GM21447 (cell line): ENCODE results near the gene CADPS.

ENCODE experiments used
- ATAC-seq: cut with Tn5 transposase; IDR thresholded peaks from one replicate; pipeline ENCODE4 v1.9.1; 2021; ENCODE audit not compliant: unreplicated experiment

The CADPS gene

DNA sequence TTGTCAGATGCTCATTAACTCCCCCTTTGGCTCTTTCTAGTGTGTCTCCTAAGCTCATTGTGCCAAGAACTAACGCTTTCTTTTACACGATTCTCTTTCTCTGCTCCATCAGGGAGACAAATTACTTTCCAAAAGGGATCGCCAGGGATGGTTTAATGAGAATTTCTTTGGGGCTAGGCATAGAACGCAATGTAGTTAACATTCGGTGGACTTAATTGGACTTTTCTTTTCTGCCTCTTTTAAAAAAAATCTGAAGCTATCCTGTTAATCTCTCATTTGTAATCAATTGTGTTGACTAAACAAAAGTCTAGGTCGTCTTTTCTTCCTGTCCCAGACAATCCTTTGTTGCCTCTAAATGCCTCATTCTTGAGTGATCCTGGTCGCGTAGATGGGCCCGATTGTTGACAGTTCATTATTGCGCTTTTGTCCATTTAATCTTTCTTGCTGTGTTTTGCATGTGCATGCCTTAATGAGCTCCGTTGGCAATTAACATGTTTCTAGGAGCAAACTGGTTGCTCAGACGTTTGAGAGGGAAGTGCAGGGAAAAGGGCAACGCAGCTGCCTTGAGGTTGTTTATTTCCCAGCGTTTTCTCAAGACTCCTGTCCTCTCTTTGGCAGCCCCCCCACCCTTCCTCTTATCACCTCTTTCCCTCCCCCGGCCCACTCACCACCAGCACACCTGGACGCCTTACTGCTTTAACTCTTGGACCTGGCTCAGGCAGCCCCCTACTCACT is 509.7 kb downstream of the CADPS start:
- no peak for ATAC-seq

DNA sequence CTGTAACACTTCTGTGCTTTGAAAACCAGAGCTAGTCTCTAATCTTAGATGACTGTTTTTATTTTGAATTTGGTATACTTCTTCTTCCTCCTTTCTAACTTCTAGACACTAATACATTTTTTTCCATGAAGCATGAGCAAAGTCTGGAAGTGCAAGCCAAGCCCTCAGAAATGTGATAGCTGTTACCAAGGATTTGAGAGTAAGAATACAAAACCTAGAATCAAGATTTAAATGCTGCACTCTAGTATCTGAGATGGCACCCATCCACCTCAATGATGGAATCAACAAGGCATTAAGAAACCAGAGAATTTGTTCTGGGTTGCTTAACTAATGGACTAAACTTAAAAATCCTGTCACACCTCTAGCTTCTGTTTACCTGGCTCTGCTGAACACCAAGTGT is 511.0 kb downstream of the CADPS start:
- ATAC-seq = no peak

DNA sequence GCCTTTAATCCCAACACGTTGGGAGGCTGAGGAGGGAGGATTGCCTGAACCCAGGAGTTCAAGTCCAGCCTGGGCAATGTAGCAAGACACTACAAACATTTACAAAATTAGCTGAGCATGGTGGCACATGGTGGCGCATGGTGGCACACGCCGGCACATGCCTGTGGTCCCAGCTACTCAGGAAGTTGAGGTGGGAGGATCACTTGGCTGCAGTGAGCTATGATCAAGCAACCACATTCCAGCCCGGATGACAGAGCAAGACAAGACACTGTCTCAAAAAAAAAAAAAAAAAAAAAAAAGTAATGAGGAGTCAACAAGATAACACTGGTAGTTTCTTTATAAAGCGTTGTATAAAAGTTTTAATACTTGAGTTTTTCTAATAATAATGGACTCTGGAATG is 511.9 kb downstream of the CADPS start:
- ATAC-seq = no peak

DNA sequence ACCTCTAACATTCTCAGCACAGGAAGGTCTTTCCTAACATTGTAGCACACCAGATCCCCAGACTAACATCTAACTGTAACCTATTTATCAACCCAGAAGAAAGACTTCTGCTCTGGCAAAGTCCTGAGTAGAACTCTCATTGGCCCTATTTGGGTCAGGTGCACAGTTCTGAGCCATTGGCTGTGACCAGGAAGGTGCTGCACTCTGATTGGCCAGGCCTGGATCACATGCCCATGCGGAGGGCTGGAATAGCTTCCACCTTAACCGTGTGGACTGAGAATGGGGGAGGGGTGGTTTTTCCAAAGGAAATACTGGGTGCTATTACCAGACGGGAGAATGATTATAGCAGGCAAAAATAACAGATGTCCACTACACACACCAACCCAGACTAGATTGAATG is 513.4 kb downstream of the CADPS start:
- ATAC-seq = peak; percentile 6

DNA sequence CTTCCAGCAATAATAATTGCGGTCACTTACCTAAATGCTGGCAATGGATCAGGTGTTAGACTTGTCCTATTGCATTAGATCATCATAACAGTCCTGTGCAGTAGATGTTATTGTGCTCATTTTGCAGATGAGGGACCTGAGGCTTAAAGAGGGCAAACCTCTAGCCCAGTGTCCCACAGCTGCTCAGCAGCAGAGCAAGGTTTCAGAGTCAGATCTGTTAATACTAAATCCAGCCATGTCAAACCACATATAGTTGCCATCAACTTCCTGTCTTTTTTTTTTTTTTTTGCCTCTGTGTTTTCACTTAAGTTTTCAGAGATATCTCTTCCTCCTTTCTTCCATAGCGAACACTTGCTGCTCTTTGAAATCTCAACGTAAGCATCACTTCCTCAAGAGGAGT is 514.0 kb downstream of the CADPS start:
- peak; percentile 92 for ATAC-seq

DNA sequence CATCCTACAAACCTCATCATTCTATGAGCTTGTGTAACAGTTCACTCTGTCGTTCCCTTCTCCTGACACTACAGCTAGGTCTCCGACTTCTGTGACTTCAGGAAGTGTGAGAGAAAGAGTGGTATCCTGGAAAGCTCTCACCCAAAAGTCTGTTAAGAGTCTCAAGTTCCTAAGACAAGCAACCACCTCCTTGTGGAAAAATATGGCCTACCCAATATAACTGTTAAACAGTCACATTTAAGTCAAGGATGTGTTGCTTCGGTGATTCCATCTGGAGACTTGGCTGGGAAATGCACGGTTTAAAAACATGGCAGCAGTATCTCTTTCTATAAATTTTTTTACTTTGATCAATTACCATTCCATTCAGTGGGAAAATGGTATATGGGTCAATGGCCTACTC is 515.7 kb downstream of the CADPS start:
- no peak for ATAC-seq

DNA sequence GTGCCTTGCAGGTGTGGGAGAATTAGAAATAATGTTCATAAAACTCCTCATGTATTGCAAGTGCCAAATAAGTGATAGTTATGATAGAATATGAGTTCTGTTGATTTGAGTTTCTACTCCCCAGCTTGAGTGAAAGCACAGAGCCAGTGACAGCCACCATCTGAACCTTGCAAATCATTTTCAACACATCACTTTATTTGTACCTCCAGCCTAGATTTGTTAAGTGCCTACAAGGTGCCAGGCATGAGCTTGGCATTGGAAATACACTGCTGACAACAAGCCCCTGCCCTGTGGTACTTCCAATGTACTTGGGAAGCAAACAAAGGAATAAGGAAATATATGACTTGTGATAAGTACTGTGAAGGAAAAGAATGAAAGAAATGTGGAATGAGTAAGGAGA is 518.9 kb downstream of the CADPS start:
- no peak for ATAC-seq

DNA sequence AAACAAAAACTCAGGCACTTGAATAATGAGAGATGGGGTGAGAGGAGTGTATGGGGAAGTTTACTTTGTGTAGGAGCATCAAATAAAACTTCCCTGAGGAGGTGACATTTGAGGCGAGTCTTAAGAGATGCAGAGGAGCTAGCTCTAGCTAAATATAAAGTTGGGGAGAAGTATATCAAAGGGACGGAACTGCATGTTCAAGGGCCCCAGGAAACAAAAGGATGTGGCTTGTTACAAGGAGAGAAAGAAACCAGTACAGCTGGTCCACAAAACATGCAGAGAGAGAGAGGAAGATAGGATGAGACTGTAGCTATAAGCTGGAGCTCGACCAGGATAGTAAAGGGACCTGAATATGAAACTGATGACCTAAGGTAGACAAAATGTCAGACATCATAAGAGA is 519.5 kb downstream of the CADPS start:
- no peak for ATAC-seq
